ENCODE results near the gene INPP4B. TPM values are rescaled to one million over a fixed set of nuclear protein-coding genes. Genes with fewer than 3 reads are reported as not detected.

INPP4B gene
- total RNA-seq, 1 experiment from 2014 or later, result 14.3 TPM

- no peak for TF ChIP-seq REST (IDR thresholded peaks at IDR 0.05; ENCODE audit: low read depth)
- TF ChIP-seq JUND (IDR thresholded peaks at IDR 0.05), result no peak
- TF ChIP-seq SP1 (IDR thresholded peaks at IDR 0.05; ENCODE audit: low read depth), result no peak
- TF ChIP-seq TCF7L2 (IDR thresholded peaks at IDR 0.05; ENCODE audit: borderline replicate concordance, extremely low read depth, insufficient read depth, insufficient read length), result no peak
- no peak for TF ChIP-seq SRF (IDR thresholded peaks at IDR 0.05; ENCODE audit: low read depth)
- no peak for TF ChIP-seq EGR1 (IDR thresholded peaks at IDR 0.05; ENCODE audit: low read depth)
- TF ChIP-seq SIN3A (IDR thresholded peaks at IDR 0.05; ENCODE audit: low read depth), result no peak
- no peak for TF ChIP-seq CEBPB (IDR thresholded peaks at IDR 0.05; ENCODE audit: low read depth)
- no peak for TF ChIP-seq EZH2phosphoT487 (IDR thresholded peaks at IDR 0.05; ENCODE audit: borderline replicate concordance)
These were observed 552.6 kb downstream of the INPP4B start (continued) for GRCh38 chr4:142293536-142293935.

GRCh38 chr4:142292231-142292630 is 553.9 kb downstream of the INPP4B start:
- no peaks in the 10 kb centered on the region for H3K36me3 ChIP-seq (ENCODE audit: control insufficient read depth in 1 of 2, insufficient read depth in 2 of 2, low read length in 2 of 2)
- BruUV-seq (replicated peaks), result no TSS peak
- TF ChIP-seq ZFX (IDR thresholded peaks at IDR 0.05) (no peak), SP1 (IDR thresholded peaks at IDR 0.05; ENCODE audit: low read depth) (no peak), CBX3 (IDR thresholded peaks at IDR 0.05; ENCODE audit: low read depth) (no peak), SIN3A (IDR thresholded peaks at IDR 0.05; ENCODE audit: low read depth) (no peak), EGR1 (IDR thresholded peaks at IDR 0.05; ENCODE audit: low read depth) (no peak), EZH2 (IDR thresholded peaks at IDR 0.05) (no peak), RAD21 (IDR thresholded peaks at IDR 0.05; ENCODE audit: low read depth) (no peak), ZNF274 (IDR thresholded peaks at IDR 0.05; ENCODE audit: low read depth, low read length) (no peak), POLR2AphosphoS5 (IDR thresholded peaks at IDR 0.05; ENCODE audit: low read depth, low read length) (no peak), ZBTB33 (IDR thresholded peaks at IDR 0.05; ENCODE audit: extremely low read depth, insufficient replicate concordance, low read length) (no peak), CTCF (IDR thresholded peaks at IDR 0.05 in 2 of 3, conservative IDR thresholded peaks at IDR 0.05 in 1 of 3; ENCODE audit: borderline replicate concordance in 1 of 3, insufficient read depth in 1 of 3, low read depth in 2 of 3, low read length in 2 of 3) (no peak), POLR2A (IDR thresholded peaks at IDR 0.05; ENCODE audit: borderline replicate concordance, extremely low read depth, insufficient read depth, insufficient read length) (no peak), FOSL1 (IDR thresholded peaks at IDR 0.05; ENCODE audit: low read depth) (no peak), YY1 (IDR thresholded peaks at IDR 0.05; ENCODE audit: extremely low read depth, insufficient replicate concordance, low read depth, low read length) (no peak)
- RAD21 ChIA-PET (ENCODE audit: low non-redundant PET in 1 of 2, low total read pairs in 2 of 2, uncharacterized antibody in 2 of 2, unreplicated experiment in 2 of 2), result no interaction called here
- H3K27ac ChIP-seq (ENCODE audit: low read depth, low read length), result no peak overlapping the region
- no peaks in the 10 kb centered on the region for H3K9me2 ChIP-seq (ENCODE audit: insufficient read depth)
- no peak overlapping the region for H3K9ac ChIP-seq (ENCODE audit: low read length)
- no peak for ATAC-seq
- H3K4me3 ChIP-seq (replicated peaks in 1 of 2; ENCODE audit: low read depth in 1 of 2, low read length in 2 of 2), result no peak overlapping the region
- H4K20me1 ChIP-seq (ENCODE audit: insufficient read depth), result no peaks in the 10 kb centered on the region
- H3K4me1 ChIP-seq (ENCODE audit: control insufficient read depth in 1 of 2, insufficient read depth in 2 of 2, low read length in 2 of 2), result no peaks in the 10 kb centered on the region
- CTCF ChIA-PET, result no interaction called here
- H2AFZ ChIP-seq (ENCODE audit: low read depth, low read length, poor library complexity, severe bottlenecking), result no peak overlapping the region
- no peak for DNase-seq (ENCODE audit: low read depth, low spot score)
- intact Hi-C loops (cut with micrococcal nuclease), result no loop called here
- no peak overlapping the region for H3K4me2 ChIP-seq (ENCODE audit: low read length)
- POLR2A ChIA-PET, result no interaction called here
- no peaks in the 10 kb centered on the region for H3K27me3 ChIP-seq (ENCODE audit: insufficient read depth, low read length)
- no peaks in the 10 kb centered on the region for H3K9me3 ChIP-seq (ENCODE audit: control insufficient read depth in 1 of 2, insufficient read depth in 1 of 2, low read depth in 1 of 2, low read length in 2 of 2)
- H3K79me2 ChIP-seq (ENCODE audit: insufficient read depth, low read length), result no peaks in the 10 kb centered on the region
